ENCODE results near the gene HYAL3.

DNA sequence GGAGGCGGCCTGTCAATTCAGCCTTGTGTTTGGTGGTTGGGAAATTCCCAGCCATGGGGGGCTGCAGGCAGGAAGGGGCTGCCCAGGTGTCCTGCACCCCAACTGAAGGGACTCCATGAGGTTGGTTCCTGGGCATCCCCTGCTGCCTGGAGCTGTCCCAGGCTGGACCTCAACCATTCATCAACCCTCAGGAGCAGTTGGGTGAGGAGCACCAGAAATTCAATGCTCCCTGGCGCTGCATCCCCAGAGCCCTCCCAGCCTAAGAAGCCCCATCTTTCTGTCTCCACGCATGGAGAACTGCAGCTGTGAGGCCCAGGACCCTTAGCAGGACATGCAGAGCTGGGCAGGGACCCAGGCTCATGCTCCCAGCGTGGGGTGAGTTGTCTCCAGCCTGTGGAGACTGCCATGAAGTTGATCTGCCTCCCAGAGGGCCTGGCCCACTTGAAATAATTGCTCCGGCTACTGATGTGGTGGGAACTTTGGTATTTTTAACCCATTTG, 38.2 kb downstream of the HYAL3 start:
- TF ChIP-seq, protein P1, sequence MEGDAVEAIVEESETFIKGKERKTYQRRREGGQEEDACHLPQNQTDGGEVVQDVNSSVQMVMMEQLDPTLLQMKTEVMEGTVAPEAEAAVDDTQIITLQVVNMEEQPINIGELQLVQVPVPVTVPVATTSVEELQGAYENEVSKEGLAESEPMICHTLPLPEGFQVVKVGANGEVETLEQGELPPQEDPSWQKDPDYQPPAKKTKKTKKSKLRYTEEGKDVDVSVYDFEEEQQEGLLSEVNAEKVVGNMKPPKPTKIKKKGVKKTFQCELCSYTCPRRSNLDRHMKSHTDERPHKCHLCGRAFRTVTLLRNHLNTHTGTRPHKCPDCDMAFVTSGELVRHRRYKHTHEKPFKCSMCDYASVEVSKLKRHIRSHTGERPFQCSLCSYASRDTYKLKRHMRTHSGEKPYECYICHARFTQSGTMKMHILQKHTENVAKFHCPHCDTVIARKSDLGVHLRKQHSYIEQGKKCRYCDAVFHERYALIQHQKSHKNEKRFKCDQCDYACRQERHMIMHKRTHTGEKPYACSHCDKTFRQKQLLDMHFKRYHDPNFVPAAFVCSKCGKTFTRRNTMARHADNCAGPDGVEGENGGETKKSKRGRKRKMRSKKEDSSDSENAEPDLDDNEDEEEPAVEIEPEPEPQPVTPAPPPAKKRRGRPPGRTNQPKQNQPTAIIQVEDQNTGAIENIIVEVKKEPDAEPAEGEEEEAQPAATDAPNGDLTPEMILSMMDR (IDR thresholded peaks at IDR 0.05 in 8 of 11, conservative IDR thresholded peaks at IDR 0.05 in 3 of 11): no peak
- no peak for TF ChIP-seq POLR2AphosphoS5 (IDR thresholded peaks at IDR 0.05)
- no peak for TF ChIP-seq POLR2A (IDR thresholded peaks at IDR 0.05)
